Stimulated activated CD8-positive, alpha-beta memory T cell treated with anti-CD3 and anti-CD28 coated beads, Interleukin-4, amount 100 ng/mL, for 48 hours (primary cell): ENCODE data around the gene NHERF2.

Experiments used
- DNase-seq: peaks from one replicate; pipeline ENCODE4 v3.0.0-alpha.2; 2020

Gene NHERF2

GRCh38 chr16:2042171-2042985 is 15.7 kb downstream of the NHERF2 start:
- DNase-seq, result no peak

GRCh38 chr16:2042986-2043666 is 16.4 kb downstream of the NHERF2 start:
- no peak for DNase-seq

DNA sequence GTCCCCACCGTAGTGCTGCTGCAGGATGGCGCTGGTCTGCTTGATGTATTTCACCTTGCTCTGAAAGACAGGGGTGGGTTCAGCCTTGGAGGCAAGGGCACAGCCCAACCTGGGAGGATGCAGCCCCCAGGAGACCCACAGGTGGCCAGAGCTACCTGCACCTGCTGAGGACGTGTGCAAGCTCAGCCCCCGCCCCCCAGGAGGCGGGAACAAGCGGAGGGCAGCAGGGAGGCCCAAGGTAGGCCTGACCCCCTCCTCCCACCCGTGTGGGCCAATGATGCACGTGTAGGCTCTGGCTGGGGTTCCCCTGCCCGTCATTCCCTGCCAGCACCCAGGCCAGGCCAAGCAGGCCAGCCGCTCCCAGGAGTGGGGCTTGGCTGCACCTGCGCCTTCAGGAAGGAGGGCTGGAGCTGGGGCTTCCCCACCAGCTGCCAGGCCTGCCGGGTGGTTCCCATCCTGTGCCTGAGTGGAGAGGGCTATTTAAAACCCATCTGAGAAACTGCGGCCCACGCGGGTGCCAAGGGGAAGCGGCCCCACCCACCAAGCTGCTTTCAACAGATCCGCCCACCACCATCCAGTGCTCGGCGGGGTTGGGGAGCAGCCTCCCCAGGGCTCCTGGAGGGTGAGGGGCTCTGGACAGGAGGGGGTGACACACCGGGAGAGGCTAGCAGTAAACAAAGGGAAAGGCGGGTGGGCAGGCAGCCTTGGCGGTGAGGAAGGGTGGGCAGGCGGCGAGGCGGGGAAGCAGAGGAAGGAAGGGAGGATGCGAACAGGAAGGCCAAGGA is 17.2 kb downstream of the NHERF2 start:
- DNase-seq, result no peak

- no peak for DNase-seq
Observed at GRCh38 chr16:2044541-2044940, 17.8 kb downstream of the NHERF2 start.

DNA sequence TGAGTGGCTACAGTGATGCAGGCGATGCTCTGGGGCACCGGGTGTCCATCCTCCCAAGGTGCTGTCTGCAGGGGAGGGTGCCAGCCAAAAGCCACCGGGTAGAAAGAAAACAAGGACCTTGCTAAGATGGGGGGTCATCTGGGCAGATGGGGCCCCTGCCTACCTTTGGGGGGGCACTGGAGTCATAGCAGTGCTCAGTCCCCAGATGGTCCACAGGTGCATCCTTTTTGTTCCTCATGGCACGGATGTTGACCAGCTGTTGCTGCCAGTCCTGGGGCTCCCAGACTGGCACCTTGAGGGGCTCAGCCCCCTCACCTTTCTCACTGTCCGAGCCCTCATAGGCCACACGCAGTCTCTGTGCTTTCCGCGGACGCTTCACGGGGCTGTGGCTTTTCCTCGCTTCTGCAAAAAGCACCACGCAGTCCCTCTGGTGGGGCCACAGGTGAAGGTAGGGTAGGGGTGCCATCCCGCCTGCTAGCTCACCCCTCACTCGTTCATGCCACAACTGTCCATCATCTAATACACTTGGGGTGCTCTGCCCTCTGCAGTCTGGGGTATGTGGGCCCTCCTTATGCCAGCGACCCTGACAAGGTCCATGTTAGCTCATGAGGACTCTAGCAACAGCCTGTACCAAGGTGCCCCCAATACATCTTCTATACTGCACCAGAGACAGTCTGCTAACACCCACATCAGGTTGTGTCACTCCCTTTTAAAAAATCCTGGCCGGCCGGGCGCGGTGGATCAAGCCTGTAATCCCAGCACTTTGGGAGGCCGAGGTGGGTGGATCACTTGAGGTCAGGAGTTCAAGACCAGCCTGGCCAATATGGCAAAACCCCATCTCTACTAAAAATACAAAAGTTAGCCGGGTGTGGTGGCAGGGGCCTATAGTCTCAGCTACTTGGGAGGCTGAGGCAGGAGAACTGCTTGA is 19.5 kb downstream of the NHERF2 start:
- DNase-seq, result no peak

DNA sequence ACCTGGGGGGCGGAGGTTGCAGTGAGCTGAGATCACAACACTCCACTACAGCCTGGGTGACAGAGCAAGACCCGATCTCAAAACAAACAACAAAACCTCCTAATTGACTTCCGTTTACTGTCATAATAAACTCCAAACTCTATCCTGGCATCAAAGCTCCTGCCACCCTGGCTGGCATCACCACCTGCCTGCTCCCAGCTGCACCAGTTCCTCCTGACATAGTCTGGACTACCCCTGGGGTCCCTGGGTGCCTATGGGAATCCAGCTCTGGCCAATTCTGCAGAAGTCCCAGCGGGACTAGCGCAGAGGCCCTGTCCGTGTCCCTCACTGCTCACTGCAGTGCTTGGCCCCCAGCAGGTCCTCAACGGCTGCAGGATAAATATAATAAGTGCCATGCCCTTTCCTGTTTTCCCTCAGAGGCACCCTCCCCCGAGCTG is 20.2 kb downstream of the NHERF2 start:
- no peak for DNase-seq

- peak; percentile 95 for DNase-seq
Observed at GRCh38 chr16:2047330-2048115, 20.8 kb downstream of the NHERF2 start, which contains the start of the genes NTHL1 and TSC2. Gene NTHL1, minus strand, starts transcription at chr16:2047834. Its CDS starts 11 bp downstream, at chr16:2047823. Gene TSC2, plus strand, starts transcription at chr16:2047985. Its CDS starts 631 bp downstream, at chr16:2048616.

GRCh38 chr16:2048116-2048543 is 21.4 kb downstream of the NHERF2 start:
- no peak for DNase-seq

DNA sequence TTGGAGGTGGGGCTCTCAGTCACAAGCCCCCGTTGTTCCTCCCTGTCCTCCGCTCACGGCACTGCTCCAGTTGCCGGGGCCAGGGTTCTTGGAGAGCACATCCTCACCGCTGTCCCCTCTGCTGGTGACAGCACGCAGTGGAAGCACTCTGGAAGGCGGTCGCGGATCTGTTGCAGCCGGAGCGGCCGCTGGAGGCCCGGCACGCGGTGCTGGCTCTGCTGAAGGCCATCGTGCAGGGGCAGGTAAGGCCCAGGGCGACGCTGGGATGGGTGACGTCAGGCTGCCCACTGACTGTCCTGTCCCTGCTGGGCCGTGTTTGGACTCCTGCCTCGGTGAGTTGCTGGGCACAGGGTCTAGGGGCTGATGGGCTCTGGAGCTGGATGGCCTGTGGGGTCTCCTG is 26.5 kb downstream of the NHERF2 start:
- DNase-seq, result no peak

- no peak for DNase-seq
Observed at GRCh38 chr16:2053897-2054296, 27.2 kb downstream of the NHERF2 start.

- DNase-seq, result no peak
Observed at GRCh38 chr16:2054543-2055245, 28.0 kb downstream of the NHERF2 start.

DNA sequence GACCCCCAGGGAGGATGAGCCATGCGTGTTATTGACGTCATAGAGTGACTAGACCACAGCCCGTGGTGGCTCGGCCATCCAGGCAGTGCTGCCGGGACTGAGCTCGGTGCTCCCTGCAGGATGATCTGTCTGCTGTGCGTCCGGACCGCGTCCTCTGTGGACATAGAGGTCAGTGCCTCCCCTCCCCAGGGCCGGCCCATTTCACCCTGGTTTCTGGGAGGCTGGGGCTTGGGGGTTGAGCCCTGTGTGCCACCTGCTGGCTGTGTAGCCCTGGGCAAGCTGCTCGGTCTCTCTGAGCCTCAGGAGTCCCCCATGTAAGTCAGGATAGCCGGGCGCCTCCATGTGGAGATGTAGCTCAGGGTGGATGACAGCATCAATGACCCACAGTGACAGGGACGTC is 29.4 kb downstream of the NHERF2 start:
- DNase-seq, result no peak

- no peak for DNase-seq
Observed at GRCh38 chr16:2056681-2057407, 30.1 kb downstream of the NHERF2 start.

GRCh38 chr16:2057438-2057837 is 30.7 kb downstream of the NHERF2 start:
- no peak for DNase-seq

- DNase-seq, result no peak
Observed at GRCh38 chr16:2058420-2058819, 31.7 kb downstream of the NHERF2 start.

GRCh38 chr16:2058872-2059271 is 32.2 kb downstream of the NHERF2 start:
- no peak for DNase-seq

DNA sequence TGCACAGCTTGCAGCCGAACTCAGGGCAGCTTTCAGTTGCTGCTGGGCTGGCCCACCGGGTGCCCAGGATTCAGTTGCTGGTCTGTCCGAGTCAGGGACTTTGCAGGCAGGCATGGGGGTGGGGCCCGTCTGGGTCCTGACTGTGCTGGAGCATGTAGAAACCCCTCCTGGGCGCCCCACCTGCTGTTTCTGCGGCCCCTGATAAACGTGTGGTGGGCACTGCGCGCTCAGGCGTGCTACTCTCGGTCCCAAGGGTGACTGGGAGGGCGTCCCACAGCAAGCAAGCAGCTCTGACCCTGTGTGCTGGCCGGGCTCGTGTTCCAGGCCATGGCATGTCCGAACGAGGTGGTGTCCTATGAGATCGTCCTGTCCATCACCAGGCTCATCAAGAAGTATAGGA is 33.6 kb downstream of the NHERF2 start:
- no peak for DNase-seq

GRCh38 chr16:2061023-2061422 is 34.3 kb downstream of the NHERF2 start:
- no peak for DNase-seq

DNA sequence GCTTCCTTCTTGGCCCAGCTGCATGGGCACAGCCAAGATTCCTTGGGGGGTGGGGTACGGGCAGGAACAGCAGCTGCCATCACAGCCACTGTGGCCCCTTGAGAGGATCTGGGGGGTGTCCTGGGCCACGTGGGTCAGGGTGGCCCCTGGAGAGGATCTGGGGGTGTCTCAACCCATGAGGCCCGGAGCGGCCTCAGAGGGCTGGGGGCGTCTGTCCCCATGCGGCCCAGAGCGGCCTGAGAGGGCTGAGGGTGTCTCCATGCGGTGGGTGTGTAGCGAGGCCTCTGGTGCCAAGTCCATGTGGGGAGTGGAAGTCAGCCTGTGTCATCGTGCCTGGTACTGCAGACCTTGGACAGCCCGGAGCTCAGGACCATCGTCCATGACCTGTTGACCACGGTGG is 34.8 kb downstream of the NHERF2 start:
- no peak for DNase-seq

DNA sequence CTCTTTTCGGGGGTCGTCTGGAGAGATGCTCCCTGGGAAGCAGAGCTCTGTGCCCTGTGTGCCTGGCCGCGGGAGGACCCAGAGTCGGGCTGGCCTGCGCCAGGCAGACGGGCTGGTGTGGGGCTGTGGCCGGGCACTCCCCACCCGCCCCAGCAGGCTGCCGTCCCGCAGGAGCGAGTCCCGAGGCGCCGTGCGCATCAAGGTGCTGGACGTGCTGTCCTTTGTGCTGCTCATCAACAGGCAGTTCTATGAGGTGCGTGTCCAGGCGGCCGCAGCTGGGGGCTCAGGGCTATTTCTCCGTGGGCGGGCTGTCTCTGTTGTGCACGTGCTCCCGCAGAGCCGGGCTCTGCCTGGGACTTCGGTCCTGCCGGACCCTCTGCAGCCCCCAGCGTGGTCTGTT is 36.1 kb downstream of the NHERF2 start:
- no peak for DNase-seq
